Calu3 (cell line): ENCODE measurements around the gene EIF5. TPM values are rescaled to one million over a fixed set of nuclear protein-coding genes. Genes with fewer than 3 reads are reported as not detected.
A peak's percentile ranks its signal among the peaks of the same experiment; 100 is the strongest.

Experiments used
- BruUV-seq: library from RNA; stranded (reverse); fragments of 400-500 nt; replicated peaks from 2 replicates; lab custom pipeline; 2021; lab: Mats Ljungman, UMichigan
- CTCF ChIA-PET: fragments of 300-600 bp; sonication (Branson Sonifier 250); formaldehyde crosslinking; loops from one replicate; lab custom pipeline; 2022; ENCODE audit warnings: antibody characterized with exemption; lab: Charles Lee
- DNase-seq: peaks from one replicate; pipeline ENCODE4 v3.0.0; 2022
- H3K27ac Mint-ChIP-seq: one replicate; pipeline ENCODE4 v1.8.0; 2022; ENCODE audit warnings: mixed read lengths; ENCODE audit not compliant: unreplicated experiment
- H3K27me3 Mint-ChIP-seq: one replicate; pipeline ENCODE4 v1.8.0; 2022; ENCODE audit warnings: mixed read lengths; ENCODE audit not compliant: unreplicated experiment
- H3K36me3 Mint-ChIP-seq: one replicate; pipeline ENCODE4 v1.8.0; 2022; ENCODE audit warnings: mild to moderate bottlenecking, moderate library complexity, mixed read lengths; ENCODE audit not compliant: insufficient read depth, unreplicated experiment
- H3K4me1 Mint-ChIP-seq: one replicate; pipeline ENCODE4 v1.8.0; 2022; ENCODE audit warnings: mild to moderate bottlenecking, low read depth, mixed read lengths; ENCODE audit not compliant: unreplicated experiment
- H3K4me3 Mint-ChIP-seq: one replicate; pipeline ENCODE4 v1.8.0; 2022; ENCODE audit warnings: mild to moderate bottlenecking, low read depth, moderate library complexity, mixed read lengths; ENCODE audit not compliant: unreplicated experiment
- H3K9me3 Mint-ChIP-seq: one replicate; pipeline ENCODE4 v1.8.0; 2022; ENCODE audit warnings: low read depth, mixed read lengths; ENCODE audit not compliant: unreplicated experiment
- intact Hi-C: fragments of 100-400 bp; cut with micrococcal nuclease; formaldehyde crosslinking; loops from one replicate; pipeline ENCODE4 v1.10.0; 2022; ENCODE audit not compliant: unreplicated experiment
- total RNA-seq: library from RNA; stranded (reverse); gene quantifications from 2 replicates; pipeline ENCODE4 v1.2.3, GENCODE V29; 2022
- TF ChIP-seq, protein P1 (sequence below): fragments of 200-600 bp; IDR thresholded peaks from one replicate; pipeline ENCODE4 v1.8.0; 2022; ENCODE audit warnings: antibody characterized with exemption; ENCODE audit not compliant: unreplicated experiment

EIF5 gene
- total RNA-seq, 1 experiment from 2014 or later = 328 TPM

DNA sequence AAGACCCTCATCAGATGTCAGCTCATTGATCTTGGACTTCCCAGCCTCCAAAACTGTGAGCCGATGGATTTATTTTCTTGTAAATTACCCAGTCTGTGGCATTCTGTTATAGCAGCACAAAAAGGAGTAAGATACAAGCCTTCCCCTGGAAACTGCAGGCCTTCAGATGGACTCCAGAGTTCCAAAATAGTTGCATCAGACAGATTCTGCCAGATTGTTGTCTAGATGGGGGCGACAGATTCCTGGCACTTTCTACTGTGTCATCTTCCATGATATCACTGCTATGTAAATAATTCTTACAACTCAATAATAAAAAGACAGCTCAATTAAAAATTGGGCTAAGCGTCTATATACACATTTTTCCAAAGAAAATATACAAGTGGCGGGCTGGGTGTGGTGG is 34.0 kb downstream of the EIF5 start:
- H3K27ac Mint-ChIP-seq = no peak overlapping the region
- BruUV-seq = no TSS peak
- TF ChIP-seq, protein P1, sequence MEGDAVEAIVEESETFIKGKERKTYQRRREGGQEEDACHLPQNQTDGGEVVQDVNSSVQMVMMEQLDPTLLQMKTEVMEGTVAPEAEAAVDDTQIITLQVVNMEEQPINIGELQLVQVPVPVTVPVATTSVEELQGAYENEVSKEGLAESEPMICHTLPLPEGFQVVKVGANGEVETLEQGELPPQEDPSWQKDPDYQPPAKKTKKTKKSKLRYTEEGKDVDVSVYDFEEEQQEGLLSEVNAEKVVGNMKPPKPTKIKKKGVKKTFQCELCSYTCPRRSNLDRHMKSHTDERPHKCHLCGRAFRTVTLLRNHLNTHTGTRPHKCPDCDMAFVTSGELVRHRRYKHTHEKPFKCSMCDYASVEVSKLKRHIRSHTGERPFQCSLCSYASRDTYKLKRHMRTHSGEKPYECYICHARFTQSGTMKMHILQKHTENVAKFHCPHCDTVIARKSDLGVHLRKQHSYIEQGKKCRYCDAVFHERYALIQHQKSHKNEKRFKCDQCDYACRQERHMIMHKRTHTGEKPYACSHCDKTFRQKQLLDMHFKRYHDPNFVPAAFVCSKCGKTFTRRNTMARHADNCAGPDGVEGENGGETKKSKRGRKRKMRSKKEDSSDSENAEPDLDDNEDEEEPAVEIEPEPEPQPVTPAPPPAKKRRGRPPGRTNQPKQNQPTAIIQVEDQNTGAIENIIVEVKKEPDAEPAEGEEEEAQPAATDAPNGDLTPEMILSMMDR = no peak

DNA sequence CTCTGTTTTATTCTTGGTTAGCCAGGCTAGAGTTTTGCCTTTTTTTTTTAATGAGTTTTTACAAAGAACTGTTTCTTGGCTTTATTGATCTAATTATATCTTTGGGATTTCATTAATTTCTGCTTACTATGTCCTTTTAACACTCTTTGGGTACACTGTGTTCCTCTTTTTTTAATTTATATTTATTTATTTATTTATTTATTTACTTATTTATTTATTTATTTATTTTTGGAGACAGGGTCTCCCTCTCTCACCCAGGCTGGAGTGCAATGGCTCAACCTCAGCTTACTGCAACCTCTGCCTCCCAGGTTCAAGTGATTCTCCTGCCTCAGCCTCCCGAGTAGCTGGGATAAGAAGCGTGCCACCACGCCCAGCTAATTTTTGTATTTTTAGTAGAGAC is 36.0 kb downstream of the EIF5 start:
- CTCF ChIA-PET = interaction anchor here (0.7 kb wide), 2 partner anchors 14 to 62 kb away, joined by 3 read pairs; no protein-coding TSS in a partner anchor
- no peak for DNase-seq
- Mint-ChIP-seq H3K4me1 (peaks cover 10% of the 10 kb centered on the region), H3K27me3 (no peaks in the 10 kb centered on the region), H3K27ac (no peak overlapping the region), H3K9me3 (peaks cover 3% of the 10 kb centered on the region), H3K36me3 (no peaks in the 10 kb centered on the region), H3K4me3 (no peak overlapping the region)
- intact Hi-C loops = no loop called here
- TF ChIP-seq, protein P1 = no peak
- BruUV-seq = no TSS peak

More for the DNA sequence above, 34.0 kb downstream of the EIF5 start:
- Mint-ChIP-seq H3K4me1 (peaks cover 10% of the 10 kb centered on the region), H3K9me3 (peaks cover 9% of the 10 kb centered on the region), H3K4me3 (no peak overlapping the region), H3K27me3 (no peaks in the 10 kb centered on the region), H3K36me3 (no peaks in the 10 kb centered on the region)
- intact Hi-C loops = no loop called here
- CTCF ChIA-PET = interaction anchor here (1.4 kb wide), 1 partner anchor 10 kb away, joined by 3 read pairs; no protein-coding TSS in a partner anchor
- no peak for DNase-seq

DNA sequence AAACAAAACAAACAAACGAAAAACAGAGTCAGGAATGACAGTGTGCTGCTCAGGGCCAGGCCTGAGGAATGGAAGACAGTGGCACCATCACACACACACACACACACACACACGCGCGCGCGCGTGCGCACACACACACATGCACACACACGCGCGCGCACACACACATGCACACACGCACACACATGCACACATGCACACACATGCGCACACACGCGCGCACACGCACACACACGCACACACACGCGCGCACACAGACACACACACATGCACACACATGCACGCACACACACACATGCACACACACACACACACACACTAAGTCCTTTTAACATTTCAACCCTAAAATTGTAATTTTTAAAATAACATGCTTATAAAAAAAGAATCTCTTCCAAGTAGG is 38.0 kb downstream of the EIF5 start:
- BruUV-seq = no TSS peak
- intact Hi-C loops = no loop called here
- Mint-ChIP-seq H3K9me3 (no peaks in the 10 kb centered on the region), H3K36me3 (no peaks in the 10 kb centered on the region), H3K27me3 (no peaks in the 10 kb centered on the region), H3K27ac (no peak overlapping the region), H3K4me3 (peak overlapping the region; percentile 24), H3K4me1 (peaks cover 10% of the 10 kb centered on the region)
- TF ChIP-seq, protein P1 = no peak
- CTCF ChIA-PET = interaction anchor here (0.7 to 1.1 kb wide), 3 partner anchors 17 to 453 kb away, joined by 3 to 10 read pairs (median 10); no protein-coding TSS in a partner anchor
- DNase-seq = no peak

DNA sequence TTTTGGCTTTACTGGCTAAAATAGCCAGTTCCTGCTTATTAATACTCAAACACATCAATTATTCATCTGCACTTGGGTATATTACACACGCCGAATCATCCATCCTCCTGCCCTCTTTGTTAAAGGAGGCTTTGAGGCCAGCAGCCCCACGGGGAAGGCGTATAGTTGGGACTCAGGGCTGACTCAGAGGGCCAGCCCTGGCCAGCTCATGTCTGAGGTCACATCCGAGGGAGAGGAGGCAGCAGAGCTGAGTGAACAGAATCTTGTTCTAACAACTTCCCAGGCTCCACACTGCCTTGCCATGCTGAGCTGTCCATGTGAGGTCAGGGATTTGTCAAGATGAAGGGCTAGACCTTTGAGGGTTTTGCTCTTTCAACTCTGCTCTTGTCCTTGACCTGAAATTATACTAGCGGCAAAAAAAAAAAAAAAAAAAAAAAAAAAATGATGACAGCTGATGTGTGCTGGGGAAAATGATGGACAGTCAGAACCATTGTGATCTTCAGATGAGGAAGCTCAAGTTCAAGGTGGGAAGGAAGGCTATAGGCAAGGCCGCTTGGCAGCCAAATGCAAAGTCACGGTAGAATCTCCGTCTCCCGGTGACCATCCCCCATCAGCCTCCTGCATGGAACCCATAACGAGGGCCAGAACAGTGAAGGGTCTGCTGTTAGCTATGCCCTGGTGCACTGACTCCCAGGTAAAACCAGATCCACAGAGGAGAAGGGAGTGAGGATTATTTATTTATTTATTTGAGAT is 38.7 kb downstream of the EIF5 start:
- no TSS peak for BruUV-seq
- Mint-ChIP-seq H3K36me3 (no peaks in the 10 kb centered on the region), H3K27me3 (no peaks in the 10 kb centered on the region), H3K9me3 (no peaks in the 10 kb centered on the region), H3K4me3 (peak overlapping the region; percentile 24), H3K4me1 (peaks cover 10% of the 10 kb centered on the region), H3K27ac (no peak overlapping the region)
- peak; percentile 68 for DNase-seq
- intact Hi-C loops = no loop called here
- TF ChIP-seq, protein P1 = no peak
- CTCF ChIA-PET = interaction anchor here (0.6 to 1.3 kb wide), 8 partner anchors 12 to 1276 kb away, joined by 3 to 10 read pairs (median 5); no protein-coding TSS in a partner anchor
